ENCODE data around the gene WNT4. TPM values are rescaled to one million over a fixed set of nuclear protein-coding genes. Genes with fewer than 3 reads are reported as not detected.
A peak's percentile ranks its signal among the peaks of the same experiment; 100 is the strongest.

Gene WNT4
- total and polyA plus RNA-seq, 8 donors = 0.69 to 17.6 (median 4.0) TPM

- intact Hi-C loops (cut with DNase I) = no loop called here
- Histone ChIP-seq H3K27ac (no peak overlapping the region), H3K4me3 (no peak overlapping the region), H3K9me3 (no peaks in the 10 kb centered on the region), H3K27me3 (no peaks in the 10 kb centered on the region), H3K36me3 (peaks cover 0 to 29% (median 0%) of the 10 kb centered on the region in 3 donors), H3K4me1 (peaks cover 28 to 47% (median 30%) of the 10 kb centered on the region in 3 donors)
- DNase-seq (no peak), ATAC-seq (no peak), FAIRE-seq (peak; percentile 23)
- TF ChIP-seq, protein P1, sequence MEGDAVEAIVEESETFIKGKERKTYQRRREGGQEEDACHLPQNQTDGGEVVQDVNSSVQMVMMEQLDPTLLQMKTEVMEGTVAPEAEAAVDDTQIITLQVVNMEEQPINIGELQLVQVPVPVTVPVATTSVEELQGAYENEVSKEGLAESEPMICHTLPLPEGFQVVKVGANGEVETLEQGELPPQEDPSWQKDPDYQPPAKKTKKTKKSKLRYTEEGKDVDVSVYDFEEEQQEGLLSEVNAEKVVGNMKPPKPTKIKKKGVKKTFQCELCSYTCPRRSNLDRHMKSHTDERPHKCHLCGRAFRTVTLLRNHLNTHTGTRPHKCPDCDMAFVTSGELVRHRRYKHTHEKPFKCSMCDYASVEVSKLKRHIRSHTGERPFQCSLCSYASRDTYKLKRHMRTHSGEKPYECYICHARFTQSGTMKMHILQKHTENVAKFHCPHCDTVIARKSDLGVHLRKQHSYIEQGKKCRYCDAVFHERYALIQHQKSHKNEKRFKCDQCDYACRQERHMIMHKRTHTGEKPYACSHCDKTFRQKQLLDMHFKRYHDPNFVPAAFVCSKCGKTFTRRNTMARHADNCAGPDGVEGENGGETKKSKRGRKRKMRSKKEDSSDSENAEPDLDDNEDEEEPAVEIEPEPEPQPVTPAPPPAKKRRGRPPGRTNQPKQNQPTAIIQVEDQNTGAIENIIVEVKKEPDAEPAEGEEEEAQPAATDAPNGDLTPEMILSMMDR (IDR thresholded peaks at IDR 0.05) = no peak
- WGBS, 2 donors = 66 to 72% methylated on average over 2 of the region's 2 CpGs
Measured at GRCh38 chr1:22078133-22078532, 64.8 kb downstream of the WNT4 start.

- H3K9me3 ChIP-seq = no peaks in the 10 kb centered on the region
- TF ChIP-seq, protein P1 (IDR thresholded peaks at IDR 0.05) = no peak
- peak in 3 of 4 donors; percentile 26 to 29 (median 28) for ATAC-seq
- FAIRE-seq = no peak
- peaks cover 30 to 47% (median 30%) of the 10 kb centered on the region in 3 donors for H3K4me1 ChIP-seq
- DNase-seq = no peak
- H3K27ac ChIP-seq = no peak overlapping the region
- H3K4me3 ChIP-seq = no peak overlapping the region
- WGBS, 2 donors = 43 to 47% methylated on average over 5 of the region's 5 CpGs
- intact Hi-C loops (cut with DNase I) = no loop called here
- no peaks in the 10 kb centered on the region for H3K27me3 ChIP-seq
- H3K36me3 ChIP-seq = peaks cover 0 to 29% (median 0%) of the 10 kb centered on the region in 3 donors
Measured at GRCh38 chr1:22077728-22078127, 65.2 kb downstream of the WNT4 start.

- Histone ChIP-seq H3K9me3 (no peaks in the 10 kb centered on the region), H3K27ac (peak overlapping the region in 1 of 4 donors; percentile 2), H3K27me3 (no peaks in the 10 kb centered on the region), H3K4me3 (no peak overlapping the region), H3K4me1 (peaks cover 37 to 60% (median 42%) of the 10 kb centered on the region in 3 donors), H3K36me3 (peaks cover 0 to 23% (median 0%) of the 10 kb centered on the region in 3 donors)
- intact Hi-C loops (cut with DNase I) = no loop called here
- no peak for ATAC-seq
- no peak for FAIRE-seq
- no peak for DNase-seq
- TF ChIP-seq, protein P1 (IDR thresholded peaks at IDR 0.05) = no peak
- WGBS, 2 donors = 96 to 98% methylated on average over 3 of the region's 3 CpGs
Measured at GRCh38 chr1:22076346-22076745, 66.6 kb downstream of the WNT4 start.

DNA sequence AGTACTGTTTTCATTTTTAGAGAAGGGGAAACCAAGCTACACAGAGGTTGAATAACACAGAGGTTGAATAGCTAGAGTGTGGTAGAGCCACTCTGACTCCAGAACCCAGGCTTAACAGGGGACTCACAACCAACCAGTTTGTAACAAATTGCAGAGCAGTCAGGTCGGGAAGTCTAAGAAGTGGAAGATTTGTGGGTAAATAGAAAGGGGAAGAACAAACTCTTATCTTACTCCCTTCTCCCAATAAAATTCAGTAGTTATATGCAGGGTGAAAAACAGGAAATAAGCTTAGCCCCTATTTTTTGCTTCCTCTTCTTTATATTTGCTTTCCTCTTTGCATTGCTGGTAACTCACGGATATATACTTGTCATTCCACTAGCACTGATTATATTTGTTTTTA lies 67.2 kb downstream of the WNT4 start:
- H3K4me3 ChIP-seq = no peak overlapping the region
- no peak for FAIRE-seq
- peak in 2 of 4 donors; percentile 12 to 44 for ATAC-seq
- H3K27me3 ChIP-seq = no peaks in the 10 kb centered on the region
- 26 to 31% methylated on average over 2 of the region's 2 CpGs for WGBS, 2 donors
- TF ChIP-seq, protein P1 (IDR thresholded peaks at IDR 0.05) = no peak
- no peaks in the 10 kb centered on the region for H3K9me3 ChIP-seq
- DNase-seq = no peak
- peaks cover 37 to 63% (median 42%) of the 10 kb centered on the region in 3 donors for H3K4me1 ChIP-seq
- intact Hi-C loops (cut with DNase I) = no loop called here
- peaks cover 0 to 19% (median 0%) of the 10 kb centered on the region in 3 donors for H3K36me3 ChIP-seq
- H3K27ac ChIP-seq = peak overlapping the region in 2 of 4 donors; percentile 2 to 18

DNA sequence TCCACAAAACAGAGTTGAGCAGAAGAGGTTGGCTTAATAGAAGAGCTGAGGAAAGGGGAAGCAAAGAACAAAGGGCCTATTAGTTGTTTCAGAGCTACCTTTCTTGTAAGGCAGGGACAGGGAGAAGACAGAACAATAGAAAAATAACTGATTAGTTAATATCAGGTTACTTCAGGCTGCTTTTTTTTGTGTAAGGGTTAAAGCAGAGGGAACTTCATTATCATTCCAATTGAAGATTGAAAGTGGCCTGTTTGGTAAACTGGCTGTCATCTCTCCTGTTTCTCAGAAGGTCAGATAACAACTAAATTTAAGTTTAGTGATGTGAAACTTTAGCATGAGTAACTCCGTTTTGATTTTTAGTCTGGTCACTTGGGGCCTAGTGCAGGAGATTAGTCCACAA lies 68.1 kb downstream of the WNT4 start:
- H3K36me3 ChIP-seq = peaks cover 0 to 10% (median 0%) of the 10 kb centered on the region in 3 donors
- no peak overlapping the region for H3K4me3 ChIP-seq
- no peaks in the 10 kb centered on the region for H3K27me3 ChIP-seq
- ATAC-seq (no peak), DNase-seq (no peak), FAIRE-seq (no peak)
- no peaks in the 10 kb centered on the region for H3K9me3 ChIP-seq
- H3K27ac ChIP-seq = peak overlapping the region in 1 of 4 donors; percentile 4
- intact Hi-C loops (cut with DNase I) = no loop called here
- WGBS, 2 donors = 7 to 25% methylated on average over 1 of the region's 1 CpG
- peaks cover 37 to 67% (median 47%) of the 10 kb centered on the region in 3 donors for H3K4me1 ChIP-seq
- TF ChIP-seq, protein P1 (IDR thresholded peaks at IDR 0.05) = no peak
